GM19328 (cell line): Measurements from ENCODE around the gene CEP85.

Experiments used
- ATAC-seq: cut with Tn5 transposase; IDR thresholded peaks from one replicate; pipeline ENCODE4 v1.9.1; 2021; ENCODE audit warnings: mild to moderate bottlenecking, moderate library complexity; ENCODE audit not compliant: unreplicated experiment

CEP85 gene, protein sequence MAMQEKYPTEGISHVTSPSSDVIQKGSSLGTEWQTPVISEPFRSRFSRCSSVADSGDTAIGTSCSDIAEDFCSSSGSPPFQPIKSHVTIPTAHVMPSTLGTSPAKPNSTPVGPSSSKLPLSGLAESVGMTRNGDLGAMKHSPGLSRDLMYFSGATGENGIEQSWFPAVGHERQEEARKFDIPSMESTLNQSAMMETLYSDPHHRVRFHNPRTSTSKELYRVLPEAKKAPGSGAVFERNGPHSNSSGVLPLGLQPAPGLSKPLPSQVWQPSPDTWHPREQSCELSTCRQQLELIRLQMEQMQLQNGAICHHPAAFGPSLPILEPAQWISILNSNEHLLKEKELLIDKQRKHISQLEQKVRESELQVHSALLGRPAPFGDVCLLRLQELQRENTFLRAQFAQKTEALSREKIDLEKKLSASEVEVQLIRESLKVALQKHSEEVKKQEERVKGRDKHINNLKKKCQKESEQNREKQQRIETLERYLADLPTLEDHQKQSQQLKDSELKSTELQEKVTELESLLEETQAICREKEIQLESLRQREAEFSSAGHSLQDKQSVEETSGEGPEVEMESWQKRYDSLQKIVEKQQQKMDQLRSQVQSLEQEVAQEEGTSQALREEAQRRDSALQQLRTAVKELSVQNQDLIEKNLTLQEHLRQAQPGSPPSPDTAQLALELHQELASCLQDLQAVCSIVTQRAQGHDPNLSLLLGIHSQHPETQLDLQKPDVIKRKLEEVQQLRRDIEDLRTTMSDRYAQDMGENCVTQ

GRCh38 chr1:26233903-26234643, at the start of gene CEP85:
Gene CEP85 (plus strand): TSS chr1:26234200. CDS start chr1:26239784, 5,584 bp downstream.
- ATAC-seq: peak; percentile 88

DNA sequence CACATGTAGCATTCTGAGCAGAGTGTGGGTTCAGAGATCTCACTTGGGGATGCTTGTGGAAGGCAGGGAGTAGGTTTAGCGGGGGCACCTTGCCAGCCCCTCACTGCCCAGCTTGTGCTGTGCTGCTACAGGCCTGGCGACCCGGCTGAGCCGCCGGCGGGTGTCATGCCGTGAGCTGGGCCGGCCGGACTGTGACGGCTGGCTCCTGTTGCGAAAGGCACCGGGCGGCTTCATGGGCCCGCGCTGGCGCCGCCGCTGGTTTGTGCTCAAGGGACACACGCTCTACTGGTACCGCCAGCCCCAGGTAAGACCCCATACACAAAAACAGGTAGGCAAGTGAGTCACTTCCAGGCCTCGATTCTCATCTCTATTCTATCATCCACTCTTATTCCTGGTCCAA, 49.1 kb upstream of the CEP85 start:
- no peak for ATAC-seq

- ATAC-seq: no peak
These were observed 46.1 kb upstream of the CEP85 start for GRCh38 chr1:26187882-26188281.

- ATAC-seq: no peak
These were observed 45.5 kb upstream of the CEP85 start for GRCh38 chr1:26188477-26188876.

GRCh38 chr1:26189331-26189730, 44.7 kb upstream of the CEP85 start:
- ATAC-seq: no peak

DNA sequence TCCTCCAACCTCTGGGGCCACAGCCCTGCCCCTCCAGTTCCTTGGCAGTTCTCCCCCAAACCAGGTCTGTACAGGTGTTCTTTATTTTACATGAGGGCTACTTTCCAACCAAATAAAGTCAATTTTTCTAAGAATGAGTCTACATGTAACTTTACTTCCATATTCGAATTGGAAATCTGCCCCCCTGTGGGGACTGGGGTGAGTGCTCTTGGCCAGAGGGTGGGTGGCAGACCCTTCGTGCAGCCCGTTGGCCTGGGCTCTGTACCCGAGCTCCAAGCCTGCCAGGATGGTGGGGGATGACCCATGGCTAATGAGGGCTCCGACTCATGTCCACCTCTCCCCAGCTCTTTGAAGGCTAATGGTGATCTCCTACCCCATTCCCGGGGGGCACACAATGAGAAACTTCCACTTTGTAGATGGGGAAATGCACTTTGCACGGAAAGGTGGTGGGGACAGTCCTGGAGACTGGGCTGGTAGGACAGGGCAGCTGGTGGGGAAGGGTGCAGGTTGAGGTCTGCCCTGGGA, 44.2 kb upstream of the CEP85 start:
- no peak for ATAC-seq

- ATAC-seq: no peak
These were observed 43.5 kb upstream of the CEP85 start, which contains the start of gene CATSPER4 for GRCh38 chr1:26190373-26190987. Gene CATSPER4 (plus strand): TSS chr1:26190602. CDS start chr1:26190628, 26 bp downstream.

DNA sequence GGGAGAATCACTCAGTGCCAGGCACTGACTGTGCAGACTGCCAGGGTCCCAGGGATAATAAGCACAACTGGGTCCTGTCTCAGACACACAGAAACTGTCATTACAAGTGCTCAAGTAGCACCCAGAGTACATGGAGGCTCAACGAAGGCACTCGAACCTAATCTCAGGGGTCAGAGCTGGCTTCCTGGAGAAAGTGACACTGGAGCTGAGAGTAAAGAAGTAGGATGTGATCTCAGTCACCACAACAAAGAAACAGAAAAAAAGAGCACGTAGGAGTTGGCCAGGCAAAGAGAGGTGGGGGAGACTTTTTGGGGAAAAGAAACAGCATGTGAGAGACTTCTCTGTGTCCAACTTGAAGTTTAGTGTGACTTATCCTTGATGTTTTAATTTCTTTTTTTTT, 42.3 kb upstream of the CEP85 start:
- ATAC-seq: no peak

DNA sequence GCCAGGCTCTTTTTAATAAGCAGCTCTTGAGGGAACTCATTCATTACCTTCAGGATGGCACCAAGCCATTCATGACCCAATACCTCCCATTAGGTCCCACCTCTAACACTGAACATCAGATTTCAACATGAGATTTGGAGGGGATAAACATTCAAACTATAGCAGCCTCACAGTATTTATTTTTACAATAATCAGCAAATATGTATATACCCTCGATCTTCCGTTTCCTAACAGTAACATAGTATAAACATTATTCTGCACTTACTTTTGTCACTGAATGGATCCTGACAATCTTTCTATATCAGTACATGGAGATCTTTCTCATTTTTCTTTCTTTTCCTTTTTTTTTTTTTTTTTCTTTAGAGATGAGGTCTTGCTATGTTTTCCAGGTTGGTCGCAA, 38.2 kb upstream of the CEP85 start:
- ATAC-seq: no peak

- no peak for ATAC-seq
These were observed 36.7 kb upstream of the CEP85 start for GRCh38 chr1:26197301-26197700.

DNA sequence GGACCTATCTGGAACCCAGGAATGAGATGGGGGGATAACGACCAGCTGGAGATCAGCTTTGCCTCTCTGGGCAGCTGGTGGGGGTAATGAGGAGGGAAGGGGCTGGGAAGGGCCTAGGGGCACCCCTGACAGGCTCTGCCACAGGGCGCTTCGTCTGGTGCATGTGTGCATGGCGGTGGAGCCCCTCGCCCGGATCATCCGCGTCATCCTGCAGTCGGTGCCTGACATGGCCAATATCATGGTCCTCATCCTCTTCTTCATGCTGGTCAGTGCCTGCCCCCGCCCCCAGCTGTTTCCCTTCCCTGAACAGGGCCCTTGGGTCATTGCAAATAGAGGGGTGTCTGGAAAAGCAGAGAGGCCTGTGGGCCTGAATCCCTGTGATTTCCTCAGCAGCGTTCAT, 36.2 kb upstream of the CEP85 start:
- no peak for ATAC-seq

DNA sequence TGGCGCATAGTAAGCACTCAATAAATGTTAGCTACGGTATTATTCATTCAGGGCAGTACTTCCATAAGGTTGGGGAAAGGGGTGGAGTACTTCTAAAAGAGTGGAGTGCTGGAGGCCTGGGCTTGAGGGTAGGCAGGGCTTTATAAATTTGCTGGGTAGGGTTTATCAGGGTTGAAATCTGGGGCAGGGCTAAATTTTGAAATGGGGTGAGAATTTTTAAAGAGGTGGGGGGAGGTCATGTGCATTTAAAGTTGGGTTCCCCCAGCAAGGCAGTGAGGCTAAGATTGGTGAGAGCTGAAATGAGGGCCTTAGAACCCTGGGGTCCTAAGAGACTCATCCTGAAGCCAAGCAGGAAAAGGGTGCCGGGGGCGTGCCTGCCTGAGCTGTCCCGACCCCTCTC, 33.6 kb upstream of the CEP85 start:
- ATAC-seq: no peak

DNA sequence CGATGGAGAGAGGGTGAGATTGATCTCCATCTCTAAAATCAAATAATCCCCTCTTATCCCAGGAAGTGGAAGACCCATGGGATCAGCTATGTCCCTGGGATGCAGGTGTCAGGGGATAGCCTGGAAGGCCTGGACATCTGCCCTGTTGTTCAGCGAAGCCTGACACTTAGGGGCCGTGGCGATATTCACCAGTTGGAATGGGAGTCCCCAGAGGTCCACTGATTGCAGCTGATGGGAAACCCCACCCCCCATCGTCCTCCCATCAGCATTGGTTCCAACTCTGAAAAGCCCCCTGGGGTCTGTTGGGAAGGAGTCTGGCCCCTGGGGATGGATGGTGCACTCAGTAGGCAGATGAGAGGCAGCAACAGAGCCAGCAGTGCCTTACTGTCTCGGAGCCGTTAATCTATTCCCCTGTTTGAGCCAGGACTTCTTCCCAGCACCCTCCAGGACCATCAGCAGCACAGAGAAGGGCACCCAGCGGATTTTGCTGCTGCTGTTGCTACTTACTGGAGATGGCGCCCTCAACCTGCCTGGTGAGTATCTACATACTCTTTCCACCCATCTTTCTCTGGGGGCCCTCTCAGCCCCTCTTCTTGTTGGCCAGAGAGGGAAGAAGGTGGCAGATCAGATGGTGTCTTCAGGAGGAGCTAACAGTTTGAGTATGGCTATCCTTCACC, 30.2 kb upstream of the CEP85 start:
- ATAC-seq: no peak

DNA sequence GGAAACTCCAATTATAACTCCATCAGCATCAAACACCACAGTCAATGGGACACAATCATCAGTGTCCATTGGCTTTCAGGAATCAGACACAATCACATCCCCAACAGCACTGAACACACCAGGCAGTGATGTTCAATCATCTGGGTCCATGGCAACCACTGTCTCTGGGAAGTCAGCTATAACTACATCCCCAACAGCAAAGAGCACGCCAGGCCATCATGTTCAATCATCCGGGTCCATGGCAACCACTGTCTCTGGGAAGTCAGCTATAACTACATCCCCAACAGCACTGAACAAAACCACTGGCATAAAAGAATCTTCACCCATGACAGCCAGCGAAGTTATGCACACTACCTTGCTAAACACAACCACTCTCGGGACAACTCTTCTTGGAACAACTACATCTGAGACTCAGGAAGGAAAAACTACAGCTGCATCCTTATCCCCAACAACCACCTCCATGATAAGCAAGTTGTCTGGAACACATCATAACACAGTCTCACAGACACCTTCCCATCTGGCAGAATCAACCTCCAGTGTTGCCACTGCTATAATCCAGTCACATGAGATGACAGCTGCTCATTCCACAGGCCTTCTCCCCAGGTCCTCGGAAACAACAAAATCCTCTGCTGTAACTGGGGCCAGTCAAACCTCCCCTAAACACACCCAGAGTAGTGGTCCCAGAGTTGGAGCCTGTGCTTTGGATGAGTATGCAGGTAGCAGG, 23.7 kb upstream of the CEP85 start:
- no peak for ATAC-seq

GRCh38 chr1:26212726-26213125, 21.3 kb upstream of the CEP85 start:
- no peak for ATAC-seq

GRCh38 chr1:26213335-26213905, 20.6 kb upstream of the CEP85 start:
- ATAC-seq: no peak

DNA sequence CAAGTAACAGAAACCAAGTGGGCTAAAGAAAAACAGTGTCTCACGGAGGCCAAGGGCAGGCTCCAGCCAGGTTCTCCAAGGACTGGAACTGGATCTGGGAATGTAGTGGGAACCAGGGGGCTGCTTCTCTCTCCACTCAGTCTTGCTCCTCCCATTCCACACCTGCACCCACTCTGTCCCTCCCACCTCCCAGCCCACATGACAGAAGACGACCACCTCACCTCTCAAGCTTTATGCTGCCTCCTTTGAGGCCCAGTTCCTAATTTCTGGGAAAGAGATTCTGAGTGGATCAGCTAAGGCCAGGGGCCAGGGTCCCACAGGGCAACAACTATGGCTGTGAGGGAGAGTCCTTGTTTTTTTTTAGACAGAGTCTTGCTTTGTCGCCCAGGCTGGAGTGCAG, 18.8 kb upstream of the CEP85 start:
- no peak for ATAC-seq

DNA sequence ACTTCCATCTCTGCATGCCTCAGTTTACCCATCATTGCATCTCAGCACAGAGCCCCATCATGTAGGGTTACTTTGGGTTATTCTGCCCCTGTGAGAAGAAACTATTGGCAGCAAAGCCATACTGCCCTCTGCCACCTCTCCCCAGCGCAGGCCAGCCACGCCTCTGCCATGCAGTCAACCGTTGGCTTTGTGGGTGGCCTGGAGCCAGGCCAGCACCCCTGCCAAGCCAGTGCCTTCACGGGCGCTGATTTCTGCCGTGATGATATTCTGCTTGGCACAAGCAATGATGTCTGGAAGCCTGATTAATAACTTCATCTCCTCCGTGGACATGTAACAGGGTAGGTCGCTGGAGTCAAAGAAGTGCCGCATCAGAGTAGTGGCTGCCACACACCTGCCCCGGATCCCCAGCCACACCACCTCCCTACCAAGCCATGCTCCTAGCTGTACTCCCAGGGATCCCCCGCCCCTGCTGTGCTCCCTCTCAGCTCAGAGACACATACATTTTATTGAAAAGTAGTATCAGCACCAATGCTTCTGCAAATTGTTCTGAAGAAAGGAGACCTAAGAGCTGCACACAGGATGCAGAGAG, 15.0 kb upstream of the CEP85 start:
- no peak for ATAC-seq
